ENCODE data around the gene RIMBP2.

Gene RIMBP2

DNA sequence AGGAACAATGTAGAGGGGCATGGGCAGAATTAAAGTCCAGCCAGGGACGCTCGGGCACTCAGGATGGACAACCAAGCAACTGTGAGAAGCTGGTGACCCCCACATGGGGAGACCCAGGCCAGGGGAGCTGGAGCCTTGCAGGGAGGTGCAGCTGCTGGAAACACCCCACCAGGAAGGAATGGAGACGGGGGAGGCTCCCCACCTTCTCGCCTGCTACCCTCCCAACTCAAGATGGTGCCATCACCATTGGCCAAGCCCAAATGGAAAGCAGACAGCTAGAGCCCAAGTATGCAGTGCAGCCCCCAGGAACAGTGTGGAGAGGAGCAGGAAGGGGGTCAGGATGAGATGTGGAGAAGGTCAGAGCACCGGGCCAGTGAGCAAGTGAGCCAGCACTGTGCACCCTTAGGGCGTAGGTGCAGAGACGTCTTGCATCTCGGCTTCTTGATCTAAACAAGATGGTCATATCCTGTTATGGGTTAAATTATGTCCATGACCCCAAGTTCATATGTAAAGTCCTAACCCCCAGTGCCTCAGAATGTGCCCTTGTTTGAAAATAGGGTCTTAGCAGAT, 159.5 kb downstream of the RIMBP2 start:
- Histone ChIP-seq H3K27me3 (ENCODE audit: insufficient read depth, low read depth) (no peaks in the 10 kb centered on the region), H3K4me2 (no peak overlapping the region)

DNA sequence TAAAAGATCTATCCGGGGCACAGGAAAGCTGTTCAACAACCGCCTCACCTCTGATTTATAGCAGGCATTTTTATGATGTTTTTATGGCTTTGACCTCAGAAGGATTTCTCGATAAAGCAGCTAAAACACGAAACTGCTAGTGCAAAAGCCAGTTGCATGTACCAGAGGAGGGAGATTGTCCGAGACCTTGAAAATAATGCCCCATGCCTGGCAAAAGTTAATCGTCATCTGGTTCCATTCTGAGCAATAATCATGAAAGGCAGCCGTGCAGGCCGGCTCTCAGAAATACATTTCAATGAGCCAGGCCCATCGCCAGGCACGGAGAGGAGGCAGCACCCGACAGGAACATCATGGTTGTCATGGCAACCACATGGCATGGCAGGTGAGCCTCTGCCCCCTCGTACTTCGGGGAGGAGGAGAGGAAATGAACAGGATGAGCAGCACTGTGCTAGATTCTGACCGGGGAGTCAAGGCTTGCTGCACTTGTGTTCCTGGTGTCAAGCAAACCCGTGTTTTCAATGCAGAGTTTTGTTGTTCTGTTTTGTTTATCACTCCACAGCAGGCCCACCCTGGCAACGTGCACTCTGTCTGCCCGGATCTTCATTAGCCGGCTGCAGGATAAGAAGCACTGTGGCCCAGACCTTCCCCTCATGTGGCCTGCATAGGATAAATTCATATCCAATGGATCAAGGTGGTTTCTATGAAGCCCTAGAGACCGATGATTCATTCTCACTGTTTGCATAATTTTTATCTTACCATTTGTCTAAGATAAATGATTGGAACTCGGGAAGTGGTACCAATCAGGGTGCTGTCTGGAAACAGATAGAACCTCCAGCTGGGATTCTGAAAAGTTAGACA, 160.2 kb downstream of the RIMBP2 start:
- no peaks in the 10 kb centered on the region for H3K4me1 ChIP-seq (ENCODE audit: low read depth, poor library complexity, severe bottlenecking)
- H3K27ac ChIP-seq, result no peak overlapping the region
- no peaks in the 10 kb centered on the region for H4K20me1 ChIP-seq (ENCODE audit: insufficient read depth)
- TF ChIP-seq, protein P1, sequence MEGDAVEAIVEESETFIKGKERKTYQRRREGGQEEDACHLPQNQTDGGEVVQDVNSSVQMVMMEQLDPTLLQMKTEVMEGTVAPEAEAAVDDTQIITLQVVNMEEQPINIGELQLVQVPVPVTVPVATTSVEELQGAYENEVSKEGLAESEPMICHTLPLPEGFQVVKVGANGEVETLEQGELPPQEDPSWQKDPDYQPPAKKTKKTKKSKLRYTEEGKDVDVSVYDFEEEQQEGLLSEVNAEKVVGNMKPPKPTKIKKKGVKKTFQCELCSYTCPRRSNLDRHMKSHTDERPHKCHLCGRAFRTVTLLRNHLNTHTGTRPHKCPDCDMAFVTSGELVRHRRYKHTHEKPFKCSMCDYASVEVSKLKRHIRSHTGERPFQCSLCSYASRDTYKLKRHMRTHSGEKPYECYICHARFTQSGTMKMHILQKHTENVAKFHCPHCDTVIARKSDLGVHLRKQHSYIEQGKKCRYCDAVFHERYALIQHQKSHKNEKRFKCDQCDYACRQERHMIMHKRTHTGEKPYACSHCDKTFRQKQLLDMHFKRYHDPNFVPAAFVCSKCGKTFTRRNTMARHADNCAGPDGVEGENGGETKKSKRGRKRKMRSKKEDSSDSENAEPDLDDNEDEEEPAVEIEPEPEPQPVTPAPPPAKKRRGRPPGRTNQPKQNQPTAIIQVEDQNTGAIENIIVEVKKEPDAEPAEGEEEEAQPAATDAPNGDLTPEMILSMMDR (conservative IDR thresholded peaks at IDR 0.05; ENCODE audit: low read depth, low read length), result no peak
- no peak overlapping the region for H3K4me3 ChIP-seq (IDR thresholded peaks at IDR 0.05; ENCODE audit: insufficient read depth, low read depth, low read length)
- H3K4me2 ChIP-seq, result no peak overlapping the region
- no peaks in the 10 kb centered on the region for H3K79me2 ChIP-seq (ENCODE audit: insufficient read depth, low read depth)
- H3K9ac ChIP-seq, result no peak overlapping the region
- H3K27me3 ChIP-seq (ENCODE audit: insufficient read depth, low read depth), result no peaks in the 10 kb centered on the region
- H3K36me3 ChIP-seq (ENCODE audit: insufficient read depth), result no peaks in the 10 kb centered on the region
- no peak overlapping the region for H2AFZ ChIP-seq (ENCODE audit: low read depth)

More for the DNA sequence above, 159.5 kb downstream of the RIMBP2 start:
- Histone ChIP-seq H3K4me3 (IDR thresholded peaks at IDR 0.05; ENCODE audit: insufficient read depth, low read depth, low read length) (no peak overlapping the region), H3K4me1 (ENCODE audit: low read depth, poor library complexity, severe bottlenecking) (no peaks in the 10 kb centered on the region), H3K9ac (no peak overlapping the region), H2AFZ (ENCODE audit: low read depth) (no peak overlapping the region), H3K36me3 (ENCODE audit: insufficient read depth) (no peaks in the 10 kb centered on the region), H3K79me2 (ENCODE audit: insufficient read depth, low read depth) (no peaks in the 10 kb centered on the region), H4K20me1 (ENCODE audit: insufficient read depth) (no peaks in the 10 kb centered on the region), H3K27ac (no peak overlapping the region)
- TF ChIP-seq, protein P1 (conservative IDR thresholded peaks at IDR 0.05; ENCODE audit: low read depth, low read length), result no peak

DNA sequence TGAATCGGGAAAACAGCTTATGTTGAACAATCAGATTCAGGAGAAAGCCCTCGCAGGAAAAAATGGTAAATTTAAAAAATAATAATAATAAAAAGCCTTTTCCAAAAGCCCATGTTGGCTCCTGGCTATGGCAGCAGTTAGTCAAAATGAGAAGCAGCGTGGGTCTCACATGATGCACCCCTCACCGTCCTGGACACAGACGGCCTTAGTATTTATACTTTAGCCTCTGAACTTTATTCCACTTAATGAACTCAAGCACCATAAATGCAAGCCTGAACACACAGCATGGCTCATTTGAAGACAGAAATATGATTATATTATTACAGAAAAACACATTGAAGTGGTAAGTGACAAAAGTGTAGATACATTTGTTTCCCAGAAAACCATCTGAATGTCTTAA, 160.9 kb downstream of the RIMBP2 start:
- Histone ChIP-seq H3K9ac (no peak overlapping the region), H3K36me3 (ENCODE audit: insufficient read depth) (no peaks in the 10 kb centered on the region), H3K4me1 (ENCODE audit: low read depth, poor library complexity, severe bottlenecking) (no peaks in the 10 kb centered on the region), H3K4me3 (IDR thresholded peaks at IDR 0.05; ENCODE audit: insufficient read depth, low read depth, low read length) (no peak overlapping the region), H2AFZ (ENCODE audit: low read depth) (no peak overlapping the region), H4K20me1 (ENCODE audit: insufficient read depth) (no peaks in the 10 kb centered on the region), H3K4me2 (no peak overlapping the region), H3K27ac (no peak overlapping the region), H3K27me3 (ENCODE audit: insufficient read depth, low read depth) (no peaks in the 10 kb centered on the region), H3K79me2 (ENCODE audit: insufficient read depth, low read depth) (no peaks in the 10 kb centered on the region)
- TF ChIP-seq, protein P1 (conservative IDR thresholded peaks at IDR 0.05; ENCODE audit: low read depth, low read length), result no peak

DNA sequence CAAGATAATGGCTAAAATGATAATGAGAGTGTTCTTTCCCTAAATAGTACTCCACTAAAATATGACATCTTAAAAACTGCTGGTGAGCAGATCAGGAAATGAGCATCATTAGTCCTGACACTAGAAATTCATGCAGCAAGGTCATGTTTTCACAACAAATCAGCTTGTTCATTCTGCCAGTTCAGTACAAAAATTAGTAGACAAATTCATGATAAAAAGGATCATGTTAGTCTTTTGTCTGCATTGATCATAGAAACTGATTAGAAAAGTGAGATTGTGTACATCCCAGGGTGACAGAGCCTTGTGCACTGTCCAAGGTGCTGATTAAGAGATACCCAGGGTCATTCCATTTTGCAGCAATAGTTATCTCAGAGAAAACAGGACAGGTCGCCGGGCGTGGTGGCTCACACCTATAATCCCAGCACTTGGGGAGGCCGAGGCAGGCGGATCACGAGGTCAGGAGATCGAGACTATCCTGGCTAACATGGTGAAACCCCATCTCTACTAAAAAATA, 163.6 kb downstream of the RIMBP2 start:
- H3K27ac ChIP-seq, result no peak overlapping the region
- TF ChIP-seq, protein P1 (conservative IDR thresholded peaks at IDR 0.05; ENCODE audit: low read depth, low read length), result no peak
- no peaks in the 10 kb centered on the region for H3K4me1 ChIP-seq (ENCODE audit: low read depth, poor library complexity, severe bottlenecking)
- no peaks in the 10 kb centered on the region for H3K79me2 ChIP-seq (ENCODE audit: insufficient read depth, low read depth)
- no peak overlapping the region for H2AFZ ChIP-seq (ENCODE audit: low read depth)
- H3K9ac ChIP-seq, result no peak overlapping the region
- no peaks in the 10 kb centered on the region for H3K27me3 ChIP-seq (ENCODE audit: insufficient read depth, low read depth)
- no peaks in the 10 kb centered on the region for H4K20me1 ChIP-seq (ENCODE audit: insufficient read depth)
- no peak overlapping the region for H3K4me2 ChIP-seq
- H3K36me3 ChIP-seq (ENCODE audit: insufficient read depth), result no peaks in the 10 kb centered on the region
- no peak overlapping the region for H3K4me3 ChIP-seq (IDR thresholded peaks at IDR 0.05; ENCODE audit: insufficient read depth, low read depth, low read length)
